Prostate gland (tissue), 2 donors: ENCODE measurements around the gene PRRT1B. TPM values are rescaled to one million over a fixed set of nuclear protein-coding genes. Genes with fewer than 3 reads are reported as not detected.

Experiments
- DNase-seq: peaks from one replicate; pipeline ENCODE4 v3.0.0-alpha.2; 2019; ENCODE audit warnings: low spot score
- H3K27ac ChIP-seq, 2 donors: fragments of 200-600 bp; sonication (generic); 2 replicates each; pipeline ENCODE4 v1.5.1; 2017 to 2019
- H3K27me3 ChIP-seq: fragments of 200-600 bp; sonication (generic); replicated peaks from 2 replicates; pipeline ENCODE4 v1.5.1; 2019; ENCODE audit not compliant: insufficient read depth
- H3K36me3 ChIP-seq, 2 donors: fragments of 200-600 bp; sonication (generic); 1 replicate in 1 of 2; 2 replicates in 1 of 2; pipeline versions ENCODE4 v1.5.1 to v1.8.1; 2017 to 2019
- H3K4me1 ChIP-seq: fragments of 200-600 bp; sonication (generic); replicated peaks from 2 replicates; pipeline ENCODE4 v1.5.1; 2019
- H3K4me3 ChIP-seq, 2 donors: fragments of 200-600 bp; sonication (generic); 2 replicates each; pipeline ENCODE4 v1.5.1; 2017 to 2019
- H3K9me3 ChIP-seq: fragments of 200-600 bp; sonication (generic); 2 replicates; pipeline ENCODE4 v1.5.1; 2017
- CTCF ChIP-seq, 4 experiments: fragments of 200-600 bp in 2 of 4; fragments of 450-650 bp in 2 of 4; sonication (generic) in 2 of 4; IDR thresholded peaks; 1 replicate in 3 of 4; 2 replicates in 1 of 4; pipeline ENCODE4 v1.5.1; 2016 to 2019; ENCODE audit warnings: antibody characterized with exemption in 4 of 4, mild to moderate bottlenecking in 2 of 4, moderate library complexity in 2 of 4
- POLR2A ChIP-seq: fragments of 450-650 bp; IDR thresholded peaks from one replicate; pipeline ENCODE4 v1.6.1; 2016; ENCODE audit warnings: antibody characterized with exemption, mild to moderate bottlenecking
- POLR2AphosphoS5 ChIP-seq: sonication (generic); formaldehyde crosslinking; IDR thresholded peaks from one replicate; pipeline ENCODE4 v1.6.1; 2017; ENCODE audit warnings: antibody characterized with exemption
- WGBS: methylation state at CpG from one replicate; pipeline ENCODE4 v1.1.5; 2018; 5-methylcytosine and 5-hydroxymethylcytosine counted together
- intact Hi-C: fragments of 100-400 bp; cut with DNase I; formaldehyde crosslinking; loops from one replicate; pipeline ENCODE4 v1.14.2; 2022
- total RNA-seq, 2 donors: library from RNA; depleted of rRNA; stranded (reverse); fragments of >200 nt; gene quantifications; one replicate each; pipeline ENCODE4 v1.1.0, GENCODE V29; 2016

PRRT1B gene
- total RNA-seq: 10 to 100 TPM in 1 of 2 donors, 1 to 10 TPM in 1; 3.7 to 25.4 TPM

DNA sequence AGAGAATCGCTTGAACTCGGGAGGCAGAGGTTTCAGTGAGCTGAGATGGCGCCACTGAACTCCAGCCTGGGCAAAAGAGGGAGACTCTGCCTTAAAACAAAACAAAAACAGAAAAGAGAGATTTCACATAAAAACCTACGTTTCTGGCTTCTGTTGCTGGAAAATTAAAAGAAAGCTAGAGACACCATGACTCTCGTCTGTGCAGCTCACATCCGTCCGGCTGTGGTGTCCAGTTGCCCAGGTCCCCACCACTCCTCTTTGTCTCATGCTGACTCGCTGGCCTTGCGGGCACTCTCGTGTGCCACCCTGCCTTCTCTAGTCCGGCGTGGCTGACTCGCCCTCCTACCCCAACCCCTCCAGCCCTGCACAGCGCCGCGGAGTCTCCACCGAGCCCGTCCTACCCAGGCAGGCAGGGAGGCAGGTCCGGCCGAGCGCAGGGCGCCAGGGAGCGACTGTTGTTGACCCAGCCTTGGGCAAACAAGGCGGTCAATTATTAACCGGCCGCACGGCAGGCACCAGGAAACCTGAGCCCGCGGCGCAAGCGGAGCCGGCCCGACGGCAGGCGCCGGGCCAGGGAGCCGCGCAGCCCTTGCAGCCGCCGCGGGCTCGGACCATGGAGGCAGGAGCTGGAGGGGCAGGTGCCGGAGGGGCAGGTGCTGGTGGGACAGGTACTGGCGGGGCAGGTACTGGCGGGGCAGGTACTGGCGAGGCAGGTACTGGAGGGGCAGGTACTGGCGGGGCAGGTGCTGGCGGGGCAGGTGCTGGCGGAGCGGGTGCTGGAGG, at the start of gene PRRT1B:
TSS of gene PRRT1B (plus strand) at position 521 of the 783 bp plus-strand sequence. CDS start at position 614, 93 bp downstream.
- peak; percentile 75 for DNase-seq
- intact Hi-C loops: no loop called here
- H3K27ac ChIP-seq: peak within 1 kb of the TSS; percentile 56 to 70
- 21% methylated on average over 38 of the region's 50 CpGs for WGBS
- H3K4me1 ChIP-seq: peaks cover 8% of the 10 kb centered on the region
- H3K27me3 ChIP-seq: no peaks in the 10 kb centered on the region
- H3K9me3 ChIP-seq: no peaks in the 10 kb centered on the region
- H3K4me3 ChIP-seq: peak within 1 kb of the TSS; percentile 27 to 41
- H3K36me3 ChIP-seq: no peaks in the 10 kb centered on the region
- no peak for TF ChIP-seq CTCF (IDR thresholded peaks at IDR 0.05)
- TF ChIP-seq POLR2A: no peak
- TF ChIP-seq POLR2AphosphoS5: no peak

DNA sequence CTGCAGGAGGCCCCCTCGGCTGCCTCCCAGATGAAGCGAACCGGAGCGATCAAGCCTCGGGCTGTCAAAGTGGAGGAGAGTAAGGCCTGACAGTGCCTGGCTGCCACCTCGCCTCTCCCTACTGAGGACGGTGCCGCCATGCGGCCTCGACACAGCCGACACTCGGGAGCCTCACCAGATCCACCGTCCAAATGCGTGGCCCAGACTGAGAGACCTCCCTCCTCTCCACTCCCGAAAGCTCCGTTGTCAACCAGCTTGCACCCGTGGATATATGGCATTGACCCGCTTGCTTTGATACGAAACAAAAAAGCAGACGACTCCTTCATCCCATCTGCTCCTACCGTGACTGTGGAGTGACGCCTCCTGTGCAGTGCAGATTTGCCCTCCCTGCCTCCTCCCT, 49.5 kb upstream of the PRRT1B start:
- H3K27me3 ChIP-seq: no peaks in the 10 kb centered on the region
- DNase-seq: no peak
- no peaks in the 10 kb centered on the region for H3K9me3 ChIP-seq
- no peaks in the 10 kb centered on the region for H3K4me1 ChIP-seq
- H3K27ac ChIP-seq: no peak overlapping the region
- no peak overlapping the region for H3K4me3 ChIP-seq
- intact Hi-C loops: no loop called here
- H3K36me3 ChIP-seq: peaks cover 43 to 50% of the 10 kb centered on the region in 2 donors
- TF ChIP-seq CTCF (IDR thresholded peaks at IDR 0.05): no peak
- no peak for TF ChIP-seq POLR2A
- TF ChIP-seq POLR2AphosphoS5: no peak
- WGBS: 82% methylated on average over 22 of the region's 22 CpGs

- no peaks in the 10 kb centered on the region for H3K4me1 ChIP-seq
- no peak overlapping the region for H3K4me3 ChIP-seq
- 67% methylated on average over 10 of the region's 10 CpGs for WGBS
- no peak for DNase-seq
- H3K27me3 ChIP-seq: no peaks in the 10 kb centered on the region
- intact Hi-C loops: no loop called here
- H3K27ac ChIP-seq: no peak overlapping the region
- peaks cover 35 to 39% of the 10 kb centered on the region in 2 donors for H3K36me3 ChIP-seq
- TF ChIP-seq POLR2AphosphoS5 (no peak), POLR2A (no peak), CTCF (IDR thresholded peaks at IDR 0.05) (no peak)
- H3K9me3 ChIP-seq: no peaks in the 10 kb centered on the region
These were observed 48.4 kb upstream of the PRRT1B start for GRCh38 chr9:131496844-131497405.

DNA sequence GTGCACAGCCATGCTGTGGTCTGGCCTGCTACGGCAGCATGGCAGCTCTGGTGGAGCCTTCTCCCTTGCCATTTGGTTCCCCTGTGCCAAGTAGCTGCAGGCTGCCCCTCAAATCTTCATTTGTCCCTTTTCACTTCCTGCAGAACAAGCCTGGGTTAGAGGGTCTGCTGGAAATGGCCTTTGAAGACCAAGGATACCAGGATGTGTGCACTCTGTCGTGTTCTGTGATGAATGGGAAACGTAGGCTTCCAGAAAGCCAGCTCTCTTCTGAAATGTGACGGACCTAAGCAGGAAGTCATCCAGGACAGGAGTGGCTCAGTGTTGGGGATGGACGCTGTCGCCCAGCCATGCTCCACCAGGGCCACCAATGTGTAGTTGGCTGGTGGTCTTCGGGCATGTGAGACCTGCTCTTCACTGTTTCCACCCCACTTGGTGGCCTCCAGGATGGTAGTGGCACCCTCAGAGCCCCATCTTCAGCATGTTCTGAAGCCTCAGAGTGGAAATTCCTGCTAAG, 46.0 kb upstream of the PRRT1B start:
- H3K27me3 ChIP-seq: no peaks in the 10 kb centered on the region
- H3K4me1 ChIP-seq: no peaks in the 10 kb centered on the region
- H3K27ac ChIP-seq: no peak overlapping the region
- H3K4me3 ChIP-seq: no peak overlapping the region
- intact Hi-C loops: no loop called here
- DNase-seq: no peak
- TF ChIP-seq POLR2AphosphoS5: no peak
- TF ChIP-seq CTCF (IDR thresholded peaks at IDR 0.05): no peak
- TF ChIP-seq POLR2A: no peak
- H3K36me3 ChIP-seq: peaks cover 20 to 25% of the 10 kb centered on the region in 2 donors
- 66% methylated on average over 7 of the region's 7 CpGs for WGBS
- H3K9me3 ChIP-seq: no peaks in the 10 kb centered on the region
